Transverse colon (tissue), 3 donors: Measurements from ENCODE around the gene MAS1L.

Experiments used
- CTCF ChIP-seq, 5 experiments: fragments of 200-600 bp in 3 of 5; fragments of 450-650 bp in 2 of 5; sonication (generic) in 3 of 5; IDR thresholded peaks; 1 replicate in 2 of 5; 2 replicates in 3 of 5; pipeline ENCODE4 v1.5.1; 2016 to 2017; ENCODE audit warnings: antibody characterized with exemption in 5 of 5, inconsistent platforms in 3 of 5, mild to moderate bottlenecking in 2 of 5, moderate library complexity in 1 of 5
- POLR2A ChIP-seq: fragments of 450-650 bp; IDR thresholded peaks from one replicate; pipeline ENCODE4 v1.6.1; 2016; ENCODE audit warnings: antibody characterized with exemption, mild to moderate bottlenecking, moderate library complexity

DNA sequence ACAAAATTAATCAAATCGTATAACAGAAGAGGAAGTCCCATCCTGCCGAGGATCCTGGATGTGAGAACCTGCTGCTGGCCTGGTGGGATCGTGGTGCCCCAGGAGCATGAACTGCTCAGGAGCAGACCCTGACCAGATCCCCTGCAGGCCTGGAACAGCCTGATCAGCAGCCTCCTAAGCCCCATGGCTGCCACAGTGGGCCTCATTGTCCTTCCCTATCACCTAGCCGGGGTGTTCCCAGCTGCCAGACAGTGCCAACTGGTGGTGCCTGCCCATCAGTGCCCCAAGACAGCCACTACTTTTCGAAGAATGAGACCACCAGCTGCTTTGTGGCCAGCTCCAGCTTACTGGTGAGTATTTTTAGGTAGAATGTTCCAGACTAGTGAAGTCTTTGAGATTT lies 19.6 kb upstream of the MAS1L start:
- TF ChIP-seq CTCF (IDR thresholded peaks at IDR 0.05) (no peak), POLR2A (no peak)
